DND-41 (cell line): ENCODE measurements around the gene CARMIL3.
"Not testable (repeated sequence)": the region's sequence is repeated elsewhere in the genome, so short reads cannot be mapped to it uniquely, and the experiment has no call there.

Source experiments
- ATAC-seq: fragments of 200-7000 bp; cut with Tn5 transposase; 3 replicates; pipeline ENCODE4 v1.9.1; 2021; ENCODE audit warnings: low read depth; ENCODE audit not compliant: insufficient read depth
- DNase-seq: peaks from one replicate; pipeline ENCODE4 v3.0.0-alpha.2; 2020
- H2AFZ ChIP-seq: 2 replicates; pipeline ENCODE4 v1.6.0; 2012; ENCODE audit warnings: low read depth, low read length
- H3K27ac ChIP-seq: 2 replicates; pipeline ENCODE4 v1.5.1; 2012; ENCODE audit warnings: low read length, inconsistent platforms
- H3K27me3 ChIP-seq: fragments of 200-600 bp; sonication (generic); 2 replicates; pipeline ENCODE4 v1.6.0; 2012; ENCODE audit warnings: low read length, mild to moderate bottlenecking, inconsistent platforms; ENCODE audit not compliant: insufficient read depth, poor library complexity
- H3K36me3 ChIP-seq: 2 replicates; pipeline ENCODE4 v1.5.1; 2012; ENCODE audit warnings: low read length, inconsistent platforms; ENCODE audit not compliant: insufficient read depth
- H3K4me1 ChIP-seq: 2 replicates; pipeline ENCODE4 v1.5.1; 2012; ENCODE audit warnings: mild to moderate bottlenecking, low read length; ENCODE audit not compliant: insufficient read depth
- H3K4me2 ChIP-seq: 2 replicates; pipeline ENCODE4 v1.6.0; 2012; ENCODE audit warnings: mild to moderate bottlenecking, moderate library complexity, low read length, inconsistent platforms; ENCODE audit not compliant: insufficient read depth
- H3K4me3 ChIP-seq, 2 experiments: fragments of 200-600 bp in 1 of 2; shearing (Covaris generic) in 1 of 2; 2 replicates each; pipeline ENCODE4 v1.5.1; 2012 to 2016; ENCODE audit warnings: inconsistent platforms in 2 of 2, low read length in 2 of 2, mild to moderate bottlenecking in 2 of 2, low read depth in 1 of 2, moderate library complexity in 1 of 2
- H3K79me2 ChIP-seq: 2 replicates; pipeline ENCODE4 v1.6.0; 2012; ENCODE audit warnings: low read length, inconsistent platforms; ENCODE audit not compliant: insufficient read depth
- H3K9ac ChIP-seq: 2 replicates; pipeline ENCODE4 v1.6.0; 2012; ENCODE audit warnings: low read depth, mild to moderate bottlenecking, inconsistent platforms, low read length, moderate library complexity
- H3K9me3 ChIP-seq: 2 replicates; pipeline ENCODE4 v1.5.1; 2012; ENCODE audit warnings: low read length, moderate library complexity, mild to moderate bottlenecking, inconsistent platforms; ENCODE audit not compliant: insufficient read depth, severe bottlenecking
- H4K20me1 ChIP-seq: 2 replicates; pipeline ENCODE4 v1.6.0; 2012; ENCODE audit warnings: low read length; ENCODE audit not compliant: insufficient read depth
- CTCF ChIP-seq: IDR thresholded peaks from 2 replicates; pipeline ENCODE4 v1.5.1; 2012; ENCODE audit warnings: borderline replicate concordance, low read length, moderate library complexity, mild to moderate bottlenecking; ENCODE audit not compliant: poor library complexity, severe bottlenecking; ENCODE audit errors: extremely low read depth
- EZH2 ChIP-seq: IDR thresholded peaks from 3 replicates; pipeline ENCODE4 v1.6.1; 2012; ENCODE audit warnings: borderline replicate concordance, low read depth, mild to moderate bottlenecking, moderate library complexity, low read length, inconsistent platforms; ENCODE audit not compliant: severe bottlenecking

Gene CARMIL3

GRCh38 chr14:24050753-24051152 is 1.1 kb upstream of the CARMIL3 start:
- Histone ChIP-seq H3K4me1 (peaks cover 26% of the 10 kb centered on the region), H3K4me2 (peak overlapping the region; percentile 78), H3K4me3 (peak overlapping the region in 1 of 2 experiments; percentile 62; a peak in 1 of 4 replicates), H2AFZ (peak overlapping the region; percentile 80), H3K9ac (peak overlapping the region; percentile 76; the same call in 1 of the 2 replicates)
- H3K36me3 ChIP-seq, H3K9me3 ChIP-seq, ATAC-seq, H3K79me2 ChIP-seq, DNase-seq, H4K20me1 ChIP-seq, H3K27me3 ChIP-seq, H3K27ac ChIP-seq: not testable (repeated sequence)

GRCh38 chr14:24051176-24051788 is 527 bp upstream of the CARMIL3 start:
- no peak for DNase-seq
- Histone ChIP-seq H3K9me3 (no peaks in the 10 kb centered on the region), H3K4me3 (peak overlapping the region; percentile 34 to 62; a peak in 3 of 4 replicates), H3K27me3 (no peaks in the 10 kb centered on the region), H3K4me1 (peaks cover 26% of the 10 kb centered on the region), H2AFZ (peak overlapping the region; percentile 80), H3K36me3 (no peaks in the 10 kb centered on the region), H4K20me1 (0 out of 2 replicates have a peak, but pooled peaks cover 2% of the 10 kb centered on the region), H3K27ac (peak overlapping the region; percentile 54), H3K79me2 (no peaks in the 10 kb centered on the region), H3K4me2 (peak overlapping the region; percentile 78), H3K9ac (peak overlapping the region; percentile 76)
- ATAC-seq, result peak; percentile 36
- TF ChIP-seq EZH2 (no peak), CTCF (no peak)

GRCh38 chr14:24052656-24053547 is 1.1 kb downstream of the CARMIL3 start:
- Histone ChIP-seq H3K27me3 (no peaks in the 10 kb centered on the region), H3K9ac (peak overlapping the region; percentile 76), H4K20me1 (0 out of 2 replicates have a peak, but pooled peaks cover 2% of the 10 kb centered on the region), H3K36me3 (no peaks in the 10 kb centered on the region), H3K79me2 (no peaks in the 10 kb centered on the region), H2AFZ (peak overlapping the region; percentile 80; the same call in 1 of the 2 replicates), H3K4me1 (peaks cover 26% of the 10 kb centered on the region), H3K4me3 (peak overlapping the region; percentile 34 to 62; a peak in 3 of 4 replicates), H3K9me3 (no peaks in the 10 kb centered on the region), H3K27ac (no peak overlapping the region), H3K4me2 (peak overlapping the region; percentile 78)
- no peak for TF ChIP-seq EZH2
- TF ChIP-seq CTCF, result no peak
- no peak for DNase-seq
- ATAC-seq, result no peak
